PC-3 (cell line): ENCODE data around the gene LGALS9C. TPM values are rescaled to one million over a fixed set of nuclear protein-coding genes. Genes with fewer than 3 reads are reported as not detected.
"Not testable (repeated sequence)": the region's sequence is repeated elsewhere in the genome, so short reads cannot be mapped to it uniquely, and the experiment has no call there.

Source experiments
- ATAC-seq: fragments of 200-7000 bp; cut with Tn5 transposase; 2 replicates; pipeline ENCODE4 v1.9.1; 2020; ENCODE audit warnings: mild to moderate bottlenecking, moderate library complexity
- BruUV-seq: library from RNA; stranded (reverse); fragments of 400-500 nt; replicated peaks from 2 replicates; lab custom pipeline; 2021; lab: Mats Ljungman, UMichigan
- CTCF ChIA-PET: fragments of 300-600 bp; sonication (Branson Sonifier 250); formaldehyde crosslinking; loops from one replicate; lab custom pipeline; 2022; ENCODE audit warnings: antibody characterized with exemption; lab: Charles Lee
- POLR2A ChIA-PET: fragments of 300-600 bp; sonication (Branson Sonifier 250); formaldehyde crosslinking; loops from one replicate; lab custom pipeline; 2022; ENCODE audit warnings: antibody characterized with exemption; ENCODE audit not compliant: unreplicated experiment; lab: Charles Lee
- DNase-seq: peaks from one replicate; pipeline ENCODE4 v3.0.0-alpha.2; 2015
- H2AFZ ChIP-seq: fragments of 300-600 bp; sonication (generic); 2 replicates; pipeline ENCODE4 v1.6.0; 2016; ENCODE audit warnings: antibody characterized with exemption, low read length
- H3F3A ChIP-seq: fragments of 300-600 bp; sonication (generic); one replicate; pipeline ENCODE4 v1.6.0; 2017; ENCODE audit warnings: antibody characterized with exemption, low read length, control low read depth, mild to moderate bottlenecking; ENCODE audit not compliant: unreplicated experiment
- H3K27ac ChIP-seq: fragments of 300-600 bp; sonication (generic); 2 replicates; pipeline ENCODE4 v1.5.1; 2016; ENCODE audit warnings: mild to moderate bottlenecking, low read length
- H3K27me3 ChIP-seq: fragments of 300-600 bp; sonication (generic); 2 replicates; pipeline ENCODE4 v1.6.1; 2016; ENCODE audit warnings: low read length, mixed read lengths
- H3K36me3 ChIP-seq: fragments of 300-600 bp; sonication (generic); 2 replicates; pipeline ENCODE4 v1.6.1; 2016; ENCODE audit warnings: low read depth, mixed run types, low read length, mixed read lengths
- H3K4me1 ChIP-seq: fragments of 300-600 bp; sonication (generic); 2 replicates; pipeline ENCODE4 v1.5.1; 2016; ENCODE audit warnings: low read length; ENCODE audit not compliant: insufficient read depth
- H3K4me2 ChIP-seq: fragments of 300-600 bp; sonication (generic); 2 replicates; pipeline ENCODE4 v1.6.0; 2016; ENCODE audit warnings: low read length
- H3K4me3 ChIP-seq: fragments of 300-600 bp; sonication (generic); 2 replicates; pipeline ENCODE4 v1.5.1; 2016; ENCODE audit warnings: mild to moderate bottlenecking, low read length, mixed read lengths
- H3K79me2 ChIP-seq: fragments of 300-600 bp; sonication (generic); 2 replicates; pipeline ENCODE4 v1.6.1; 2017; ENCODE audit warnings: low read length, mixed read lengths
- H3K9ac ChIP-seq: fragments of 300-600 bp; sonication (generic); 2 replicates; pipeline ENCODE4 v1.6.0; 2016; ENCODE audit warnings: mild to moderate bottlenecking, low read length
- H3K9me2 ChIP-seq: fragments of 300-600 bp; sonication (generic); replicated peaks from 2 replicates; pipeline ENCODE4 v1.6.1; 2016; ENCODE audit warnings: mixed run types, low read length, mixed read lengths
- H3K9me3 ChIP-seq: fragments of 300-600 bp; sonication (generic); 2 replicates; pipeline ENCODE4 v1.6.1; 2016; ENCODE audit warnings: low read length, mixed read lengths
- H4K20me1 ChIP-seq: fragments of 300-600 bp; sonication (generic); 2 replicates; pipeline ENCODE4 v1.6.1; 2016; ENCODE audit warnings: low read length, mixed read lengths
- intact Hi-C: fragments of 100-400 bp; cut with micrococcal nuclease; formaldehyde crosslinking; loops from 2 replicates; pipeline ENCODE4 v1.9.0; 2023
- total RNA-seq: library from RNA; depleted of rRNA; stranded (reverse); fragments of >200 nt; gene quantifications from 2 replicates; pipeline ENCODE4 v1.2.3, GENCODE V29; 2014

The LGALS9C gene
- total RNA-seq, 1 experiment from 2014 or later: not detected

- POLR2A ChIA-PET, H2AFZ ChIP-seq, H3K9me2 ChIP-seq, H4K20me1 ChIP-seq, H3K9ac ChIP-seq, H3K9me3 ChIP-seq, H3K4me3 ChIP-seq, ATAC-seq, H3K27ac ChIP-seq, H3K4me2 ChIP-seq, BruUV-seq, H3K27me3 ChIP-seq, CTCF ChIA-PET, H3F3A ChIP-seq, intact Hi-C loops, H3K4me1 ChIP-seq, H3K36me3 ChIP-seq, H3K79me2 ChIP-seq, DNase-seq: not testable (repeated sequence)
Observed at GRCh38 chr17:18466250-18466983, 10.2 kb upstream of the LGALS9C start.

- not testable (repeated sequence) for H3K27me3 ChIP-seq
Observed at GRCh38 chr17:18467001-18467400, 9.6 kb upstream of the LGALS9C start.

GRCh38 chr17:18468472-18469171 is 8.0 kb upstream of the LGALS9C start:
- H3K79me2 ChIP-seq, BruUV-seq, intact Hi-C loops, DNase-seq, H3F3A ChIP-seq, H3K4me2 ChIP-seq, H3K9me3 ChIP-seq, H3K4me3 ChIP-seq, CTCF ChIA-PET, H3K9ac ChIP-seq, H3K4me1 ChIP-seq, H2AFZ ChIP-seq, H4K20me1 ChIP-seq, H3K9me2 ChIP-seq, ATAC-seq, POLR2A ChIA-PET, H3K36me3 ChIP-seq, H3K27ac ChIP-seq, H3K27me3 ChIP-seq: not testable (repeated sequence)

More at GRCh38 chr17:18467001-18467400, 9.6 kb upstream of the LGALS9C start:
- H2AFZ ChIP-seq, CTCF ChIA-PET, H4K20me1 ChIP-seq, intact Hi-C loops, H3K36me3 ChIP-seq, H3K79me2 ChIP-seq, DNase-seq, H3K4me1 ChIP-seq, H3K9me3 ChIP-seq, H3F3A ChIP-seq, ATAC-seq, POLR2A ChIA-PET, H3K9ac ChIP-seq, H3K27ac ChIP-seq, BruUV-seq, H3K4me2 ChIP-seq, H3K9me2 ChIP-seq, H3K4me3 ChIP-seq: not testable (repeated sequence)

- H3K4me1 ChIP-seq, H3K27ac ChIP-seq, ATAC-seq, H3K9me3 ChIP-seq, H2AFZ ChIP-seq, H3K4me3 ChIP-seq, H3K9ac ChIP-seq, H3K4me2 ChIP-seq, BruUV-seq, H3F3A ChIP-seq, POLR2A ChIA-PET, intact Hi-C loops, H3K9me2 ChIP-seq, H4K20me1 ChIP-seq, CTCF ChIA-PET, DNase-seq, H3K27me3 ChIP-seq, H3K79me2 ChIP-seq, H3K36me3 ChIP-seq: not testable (repeated sequence)
Observed at GRCh38 chr17:18469837-18470236, 6.8 kb upstream of the LGALS9C start.

GRCh38 chr17:18470345-18470930 is 6.2 kb upstream of the LGALS9C start:
- H3K9me3 ChIP-seq, POLR2A ChIA-PET, H4K20me1 ChIP-seq, H3K36me3 ChIP-seq, H3K4me1 ChIP-seq, H3K27me3 ChIP-seq, H3K4me3 ChIP-seq, H3K9ac ChIP-seq, H3K4me2 ChIP-seq, intact Hi-C loops, H3K27ac ChIP-seq, H3K79me2 ChIP-seq, BruUV-seq, H2AFZ ChIP-seq, DNase-seq, ATAC-seq, H3K9me2 ChIP-seq, CTCF ChIA-PET, H3F3A ChIP-seq: not testable (repeated sequence)

- H3K27ac ChIP-seq, CTCF ChIA-PET, BruUV-seq, H3K4me1 ChIP-seq, H3K9ac ChIP-seq, intact Hi-C loops, H3K4me3 ChIP-seq, POLR2A ChIA-PET, H3K36me3 ChIP-seq, H2AFZ ChIP-seq, H3K9me2 ChIP-seq, H4K20me1 ChIP-seq, ATAC-seq, H3K79me2 ChIP-seq, H3K27me3 ChIP-seq, H3F3A ChIP-seq, DNase-seq, H3K4me2 ChIP-seq, H3K9me3 ChIP-seq: not testable (repeated sequence)
Observed at GRCh38 chr17:18473967-18474366, 2.6 kb upstream of the LGALS9C start.
